PC-3 (cell line): ENCODE data around the gene SCIN. TPM values are rescaled to one million over a fixed set of nuclear protein-coding genes. Genes with fewer than 3 reads are reported as not detected.

ENCODE experiments used
- ATAC-seq: fragments of 200-7000 bp; cut with Tn5 transposase; 2 replicates; pipeline ENCODE4 v1.9.1; 2020; ENCODE audit warnings: mild to moderate bottlenecking, moderate library complexity
- BruUV-seq: library from RNA; stranded (reverse); fragments of 400-500 nt; replicated peaks from 2 replicates; lab custom pipeline; 2021; lab: Mats Ljungman, UMichigan
- CTCF ChIA-PET: fragments of 300-600 bp; sonication (Branson Sonifier 250); formaldehyde crosslinking; loops from one replicate; lab custom pipeline; 2022; ENCODE audit warnings: antibody characterized with exemption; lab: Charles Lee
- POLR2A ChIA-PET: fragments of 300-600 bp; sonication (Branson Sonifier 250); formaldehyde crosslinking; loops from one replicate; lab custom pipeline; 2022; ENCODE audit warnings: antibody characterized with exemption; ENCODE audit not compliant: unreplicated experiment; lab: Charles Lee
- DNase-seq: peaks from one replicate; pipeline ENCODE4 v3.0.0-alpha.2; 2015
- H2AFZ ChIP-seq: fragments of 300-600 bp; sonication (generic); 2 replicates; pipeline ENCODE4 v1.6.0; 2016; ENCODE audit warnings: antibody characterized with exemption, low read length
- H3F3A ChIP-seq: fragments of 300-600 bp; sonication (generic); one replicate; pipeline ENCODE4 v1.6.0; 2017; ENCODE audit warnings: antibody characterized with exemption, low read length, control low read depth, mild to moderate bottlenecking; ENCODE audit not compliant: unreplicated experiment
- H3K27ac ChIP-seq: fragments of 300-600 bp; sonication (generic); 2 replicates; pipeline ENCODE4 v1.5.1; 2016; ENCODE audit warnings: mild to moderate bottlenecking, low read length
- H3K27me3 ChIP-seq: fragments of 300-600 bp; sonication (generic); 2 replicates; pipeline ENCODE4 v1.6.1; 2016; ENCODE audit warnings: low read length, mixed read lengths
- H3K36me3 ChIP-seq: fragments of 300-600 bp; sonication (generic); 2 replicates; pipeline ENCODE4 v1.6.1; 2016; ENCODE audit warnings: low read depth, mixed run types, low read length, mixed read lengths
- H3K4me1 ChIP-seq: fragments of 300-600 bp; sonication (generic); 2 replicates; pipeline ENCODE4 v1.5.1; 2016; ENCODE audit warnings: low read length; ENCODE audit not compliant: insufficient read depth
- H3K4me2 ChIP-seq: fragments of 300-600 bp; sonication (generic); 2 replicates; pipeline ENCODE4 v1.6.0; 2016; ENCODE audit warnings: low read length
- H3K4me3 ChIP-seq: fragments of 300-600 bp; sonication (generic); 2 replicates; pipeline ENCODE4 v1.5.1; 2016; ENCODE audit warnings: mild to moderate bottlenecking, low read length, mixed read lengths
- H3K79me2 ChIP-seq: fragments of 300-600 bp; sonication (generic); 2 replicates; pipeline ENCODE4 v1.6.1; 2017; ENCODE audit warnings: low read length, mixed read lengths
- H3K9ac ChIP-seq: fragments of 300-600 bp; sonication (generic); 2 replicates; pipeline ENCODE4 v1.6.0; 2016; ENCODE audit warnings: mild to moderate bottlenecking, low read length
- H3K9me2 ChIP-seq: fragments of 300-600 bp; sonication (generic); replicated peaks from 2 replicates; pipeline ENCODE4 v1.6.1; 2016; ENCODE audit warnings: mixed run types, low read length, mixed read lengths
- H3K9me3 ChIP-seq: fragments of 300-600 bp; sonication (generic); 2 replicates; pipeline ENCODE4 v1.6.1; 2016; ENCODE audit warnings: low read length, mixed read lengths
- H4K20me1 ChIP-seq: fragments of 300-600 bp; sonication (generic); 2 replicates; pipeline ENCODE4 v1.6.1; 2016; ENCODE audit warnings: low read length, mixed read lengths
- EZH2 ChIP-seq: fragments of 300-600 bp; sonication (generic); IDR thresholded peaks from one replicate; pipeline ENCODE4 v1.6.1; 2017; ENCODE audit warnings: antibody characterized with exemption, mild to moderate bottlenecking, low read length; ENCODE audit not compliant: unreplicated experiment
- EZH2phosphoT487 ChIP-seq: fragments of 300-600 bp; sonication (generic); IDR thresholded peaks from 2 replicates; pipeline ENCODE4 v1.6.1; 2018; ENCODE audit warnings: mild to moderate bottlenecking, antibody characterized with exemption, low read length, borderline replicate concordance
- intact Hi-C: fragments of 100-400 bp; cut with micrococcal nuclease; formaldehyde crosslinking; loops from 2 replicates; pipeline ENCODE4 v1.9.0; 2023
- total RNA-seq: library from RNA; depleted of rRNA; stranded (reverse); fragments of >200 nt; gene quantifications from 2 replicates; pipeline ENCODE4 v1.2.3, GENCODE V29; 2014
- TF ChIP-seq, protein P1 (sequence below): fragments of 300-600 bp; sonication (generic); conservative IDR thresholded peaks from 2 replicates; pipeline ENCODE4 v1.5.1; 2017; ENCODE audit warnings: antibody characterized with exemption, low read depth, mild to moderate bottlenecking, low read length

Gene SCIN
- total RNA-seq, 1 experiment from 2014 or later, result 0.91 TPM

DNA sequence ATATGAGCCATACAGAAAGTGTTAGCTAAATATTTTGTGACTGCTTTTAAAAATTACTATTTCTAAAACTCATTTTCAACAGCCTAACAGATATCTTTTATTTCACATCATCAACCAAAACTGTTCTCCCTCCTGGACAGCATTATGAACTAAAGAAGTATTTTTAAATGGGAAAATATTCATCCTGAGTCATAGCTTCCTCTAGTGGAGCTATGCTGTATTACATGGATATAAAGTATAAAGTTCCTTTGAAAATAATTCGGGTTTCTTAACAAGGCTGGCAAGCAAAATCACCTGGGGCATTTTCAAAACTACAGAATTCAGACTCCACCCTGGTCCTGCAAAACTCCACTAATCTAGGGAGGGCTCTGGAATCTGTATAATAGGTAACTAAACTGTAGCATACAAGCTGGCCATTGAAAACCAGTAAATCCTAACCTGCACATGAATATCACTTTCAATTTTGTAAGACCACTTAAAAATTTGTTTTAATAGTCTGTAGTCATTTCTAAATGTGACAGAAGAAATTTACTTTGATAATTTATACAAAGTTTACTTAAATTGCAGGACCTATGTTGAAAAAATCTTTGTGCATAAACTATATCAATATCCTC, 53.5 kb downstream of the SCIN start:
- no peak overlapping the region for H3K9ac ChIP-seq
- no peaks in the 10 kb centered on the region for H3F3A ChIP-seq
- H3K4me3 ChIP-seq, result peak overlapping the region; percentile 39; the same call in 1 of the 2 replicates
- TF ChIP-seq, protein P1, sequence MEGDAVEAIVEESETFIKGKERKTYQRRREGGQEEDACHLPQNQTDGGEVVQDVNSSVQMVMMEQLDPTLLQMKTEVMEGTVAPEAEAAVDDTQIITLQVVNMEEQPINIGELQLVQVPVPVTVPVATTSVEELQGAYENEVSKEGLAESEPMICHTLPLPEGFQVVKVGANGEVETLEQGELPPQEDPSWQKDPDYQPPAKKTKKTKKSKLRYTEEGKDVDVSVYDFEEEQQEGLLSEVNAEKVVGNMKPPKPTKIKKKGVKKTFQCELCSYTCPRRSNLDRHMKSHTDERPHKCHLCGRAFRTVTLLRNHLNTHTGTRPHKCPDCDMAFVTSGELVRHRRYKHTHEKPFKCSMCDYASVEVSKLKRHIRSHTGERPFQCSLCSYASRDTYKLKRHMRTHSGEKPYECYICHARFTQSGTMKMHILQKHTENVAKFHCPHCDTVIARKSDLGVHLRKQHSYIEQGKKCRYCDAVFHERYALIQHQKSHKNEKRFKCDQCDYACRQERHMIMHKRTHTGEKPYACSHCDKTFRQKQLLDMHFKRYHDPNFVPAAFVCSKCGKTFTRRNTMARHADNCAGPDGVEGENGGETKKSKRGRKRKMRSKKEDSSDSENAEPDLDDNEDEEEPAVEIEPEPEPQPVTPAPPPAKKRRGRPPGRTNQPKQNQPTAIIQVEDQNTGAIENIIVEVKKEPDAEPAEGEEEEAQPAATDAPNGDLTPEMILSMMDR, result peak; percentile 88
- TF ChIP-seq EZH2phosphoT487, result no peak
- TF ChIP-seq EZH2, result no peak
- intact Hi-C loops, result loop anchor here (1.0 to 5.0 kb wide), 3 partner anchors 82 to 165 kb away; no protein-coding TSS in a partner anchor
- H3K9me2 ChIP-seq, result no peaks in the 10 kb centered on the region
- H3K4me1 ChIP-seq, result peaks cover 6% of the 10 kb centered on the region; the same call in 1 of the 2 replicates
- no peak overlapping the region for H3K27ac ChIP-seq
- H2AFZ ChIP-seq, result 0 out of 2 replicates have a peak overlapping the region, but pooled peaks have one; percentile 29
- no peaks in the 10 kb centered on the region for H3K27me3 ChIP-seq
- peak overlapping the region; percentile 69 for H3K4me2 ChIP-seq
- no TSS peak for BruUV-seq
- CTCF ChIA-PET, result interaction anchor here (0.9 to 1.2 kb wide), 2 partner anchors 99 to 101 kb away, joined by 5 to 9 read pairs; no protein-coding TSS in a partner anchor
- no peaks in the 10 kb centered on the region for H3K36me3 ChIP-seq
- H3K9me3 ChIP-seq, result no peaks in the 10 kb centered on the region
- DNase-seq (peak; percentile 74), ATAC-seq (peak; percentile 45)
- H3K79me2 ChIP-seq, result no peaks in the 10 kb centered on the region
- POLR2A ChIA-PET, result no interaction called here
- no peaks in the 10 kb centered on the region for H4K20me1 ChIP-seq

DNA sequence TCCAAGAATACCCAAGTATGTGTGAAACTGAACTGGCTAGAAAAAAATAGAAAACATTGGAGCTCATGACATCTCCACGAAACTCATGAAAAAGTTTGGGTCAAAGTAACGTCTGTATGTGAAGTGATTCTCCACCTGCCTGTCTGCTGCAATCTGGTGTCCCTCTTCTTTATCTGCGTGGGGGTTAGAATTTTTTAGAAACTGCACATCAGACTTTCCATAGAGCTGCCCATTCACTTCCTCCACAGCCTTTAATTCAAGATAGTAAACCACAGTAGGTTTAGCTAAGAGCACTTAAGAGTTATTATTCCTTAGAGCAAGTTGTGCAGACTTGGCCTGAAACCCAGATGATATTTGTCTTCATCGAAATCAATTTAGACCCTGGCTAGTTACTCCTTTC, 55.3 kb downstream of the SCIN start:
- H3K27me3 ChIP-seq, result no peaks in the 10 kb centered on the region
- H3K4me2 ChIP-seq, result no peak overlapping the region
- TF ChIP-seq, protein P1, result no peak
- TF ChIP-seq EZH2 (no peak), EZH2phosphoT487 (no peak)
- H3K36me3 ChIP-seq, result no peaks in the 10 kb centered on the region
- ATAC-seq (no peak), DNase-seq (no peak)
- no peaks in the 10 kb centered on the region for H3K79me2 ChIP-seq
- no peak overlapping the region for H3K27ac ChIP-seq
- no peaks in the 10 kb centered on the region for H4K20me1 ChIP-seq
- H2AFZ ChIP-seq, result no peak overlapping the region
- no peaks in the 10 kb centered on the region for H3K9me2 ChIP-seq
- BruUV-seq, result no TSS peak
- ChIA-PET POLR2A (no interaction called here), CTCF (no interaction called here)
- no peaks in the 10 kb centered on the region for H3K9me3 ChIP-seq
- H3K9ac ChIP-seq, result no peak overlapping the region
- no peaks in the 10 kb centered on the region for H3F3A ChIP-seq
- intact Hi-C loops, result loop anchor here (2.0 kb wide), 1 partner anchor 167 kb away; no protein-coding TSS in a partner anchor
- H3K4me3 ChIP-seq, result no peak overlapping the region
- no peaks in the 10 kb centered on the region for H3K4me1 ChIP-seq

DNA sequence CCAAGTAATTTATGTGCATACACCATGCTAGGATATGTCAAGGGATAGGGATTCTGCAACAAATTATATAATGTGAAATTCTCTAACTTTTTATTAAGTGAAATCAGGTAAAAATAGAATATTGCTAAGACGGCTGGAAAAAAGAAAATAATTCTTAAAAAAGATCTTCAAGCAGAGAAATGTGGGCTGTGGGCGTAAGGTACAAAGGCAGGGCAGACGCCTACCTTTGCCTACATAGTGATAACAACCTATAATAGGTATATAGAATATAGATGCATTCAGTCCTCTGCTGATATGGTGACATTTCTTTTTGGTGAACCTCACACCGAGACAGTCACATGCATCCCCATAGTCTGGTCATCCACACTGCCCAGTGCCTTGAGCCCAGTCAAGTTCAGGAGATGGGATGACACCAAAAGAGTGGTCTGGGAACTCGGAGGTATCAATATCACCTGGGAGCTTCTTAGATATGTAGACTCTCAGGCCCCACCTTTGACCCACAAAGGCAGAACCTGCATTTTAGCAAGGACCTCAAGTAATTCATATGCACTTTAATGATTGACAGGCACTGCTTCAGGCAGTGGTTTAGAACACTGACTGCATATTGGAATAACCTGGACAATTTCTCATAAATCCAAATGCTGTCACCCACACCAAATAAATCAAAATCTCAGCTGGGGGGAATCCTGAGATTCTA, 59.4 kb downstream of the SCIN start:
- H2AFZ ChIP-seq, result no peak overlapping the region
- ATAC-seq, result no peak

More for the DNA sequence above, 59.4 kb downstream of the SCIN start:
- H3K9me2 ChIP-seq, result no peaks in the 10 kb centered on the region
- no peak overlapping the region for H3K4me3 ChIP-seq
- no peaks in the 10 kb centered on the region for H3K79me2 ChIP-seq
- no peak for DNase-seq
- no peaks in the 10 kb centered on the region for H3K9me3 ChIP-seq
- ChIA-PET POLR2A (no interaction called here), CTCF (no interaction called here)
- TF ChIP-seq EZH2, result no peak
- TF ChIP-seq, protein P1, result no peak
- TF ChIP-seq EZH2phosphoT487, result no peak
- BruUV-seq, result no TSS peak
- no peak overlapping the region for H3K4me2 ChIP-seq
- no peaks in the 10 kb centered on the region for H4K20me1 ChIP-seq
- H3K4me1 ChIP-seq, result no peaks in the 10 kb centered on the region
- no peaks in the 10 kb centered on the region for H3K36me3 ChIP-seq
- no peak overlapping the region for H3K9ac ChIP-seq
- H3K27me3 ChIP-seq, result no peaks in the 10 kb centered on the region
- H3K27ac ChIP-seq, result no peak overlapping the region
- intact Hi-C loops, result no loop called here
- H3F3A ChIP-seq, result no peaks in the 10 kb centered on the region
